ENCODE measurements around the gene GRIP1.

The GRIP1 gene

GRCh38 chr12:66640691-66641460, 38.0 kb downstream of the GRIP1 start:
- no peak for DNase-seq (ENCODE audit: low read depth in 3 of 3)

- no peak for DNase-seq (ENCODE audit: low read depth in 3 of 3)
Observed at GRCh38 chr12:66638666-66639065, 40.2 kb downstream of the GRIP1 start.

GRCh38 chr12:66637699-66638301, 41.1 kb downstream of the GRIP1 start:
- DNase-seq (ENCODE audit: low read depth in 3 of 3): no peak

- DNase-seq (ENCODE audit: low read depth in 3 of 3): no peak
Observed at GRCh38 chr12:66636771-66637170, 42.1 kb downstream of the GRIP1 start.

- DNase-seq (ENCODE audit: low read depth in 3 of 3): no peak
Observed at GRCh38 chr12:66633676-66634075, 45.2 kb downstream of the GRIP1 start.

- no peak for DNase-seq (ENCODE audit: low read depth in 3 of 3)
Observed at GRCh38 chr12:66629138-66629870, 49.6 kb downstream of the GRIP1 start.

GRCh38 chr12:66627988-66628317, 50.9 kb downstream of the GRIP1 start:
- no peak for DNase-seq (ENCODE audit: low read depth in 3 of 3)

GRCh38 chr12:66627270-66627987, 51.4 kb downstream of the GRIP1 start:
- no peak for DNase-seq (ENCODE audit: low read depth in 3 of 3)

GRCh38 chr12:66624806-66625205, 54.1 kb downstream of the GRIP1 start:
- DNase-seq (ENCODE audit: low read depth in 3 of 3): no peak

- DNase-seq (ENCODE audit: low read depth in 3 of 3): no peak
Observed at GRCh38 chr12:66623455-66623854, 55.4 kb downstream of the GRIP1 start.

GRCh38 chr12:66620688-66621087, 58.2 kb downstream of the GRIP1 start:
- DNase-seq (ENCODE audit: low read depth in 3 of 3): no peak

GRCh38 chr12:66620026-66620425, 58.9 kb downstream of the GRIP1 start:
- no peak for DNase-seq (ENCODE audit: low read depth in 3 of 3)

GRCh38 chr12:66617991-66618390, 60.9 kb downstream of the GRIP1 start:
- DNase-seq (ENCODE audit: low read depth in 3 of 3): no peak

- DNase-seq (ENCODE audit: low read depth in 3 of 3): no peak
Observed at GRCh38 chr12:66612090-66612775, 66.6 kb downstream of the GRIP1 start.

- DNase-seq (ENCODE audit: low read depth in 3 of 3): no peak
Observed at GRCh38 chr12:66607147-66607546, 71.7 kb downstream of the GRIP1 start.

GRCh38 chr12:66605293-66605692, 73.6 kb downstream of the GRIP1 start:
- DNase-seq (ENCODE audit: low read depth in 3 of 3): no peak

GRCh38 chr12:66603981-66604479, 74.8 kb downstream of the GRIP1 start:
- DNase-seq (ENCODE audit: low read depth in 3 of 3): no peak

GRCh38 chr12:66603461-66603860, 75.4 kb downstream of the GRIP1 start:
- DNase-seq (ENCODE audit: low read depth in 3 of 3): no peak

- no peak for DNase-seq (ENCODE audit: low read depth in 3 of 3)
Observed at GRCh38 chr12:66602483-66603143, 76.3 kb downstream of the GRIP1 start.

- no peak for DNase-seq (ENCODE audit: low read depth in 3 of 3)
Observed at GRCh38 chr12:66600903-66601302, 78.0 kb downstream of the GRIP1 start.

GRCh38 chr12:66599816-66600215, 79.1 kb downstream of the GRIP1 start:
- no peak for DNase-seq (ENCODE audit: low read depth in 3 of 3)
